Heart left ventricle (tissue), 13 donors: ENCODE measurements around the gene SUMO3.

Experiments used
- POLR2A ChIP-seq, 2 donors: fragments of 450-650 bp; IDR thresholded peaks; one replicate each; pipeline ENCODE4 v1.6.1; 2017; ENCODE audit warnings: antibody characterized with exemption in 2 of 2, mild to moderate bottlenecking in 2 of 2, moderate library complexity in 2 of 2
- TF ChIP-seq, protein P1 (sequence below), 12 donors: fragments of 200-600 bp; sonication (generic) in 4 of 12; IDR thresholded peaks; one replicate each; pipeline versions ENCODE4 v1.5.0 to v1.8.0; 2018 to 2022; ENCODE audit warnings: antibody characterized with exemption in 12 of 12, mild to moderate bottlenecking in 5 of 12
- donor health status: ischemic (EF 13 %, LVEDD 7.1; RV severe dilation, severe dysfunction).
- donor health status: DM: no; HTN: yes; CAD: no.
- donor health status: DM: no; HTN: no; CAD: no.
- donor health status: ischemic (EF 25% LVEDD 6.9; RV normal size, moderate dysfunction).
- donor health status: ischemic (EF 25% LVEDD 5.7; RV mildly dilated, moderate dysfunction).
- donor health status: ischemic (EF 35%, LVEDD 5.7; RV mildly dilated, moderate dysfunction).
- donor health status: nonischemic (EF 11% LVEDD 7.7; RV severe dilation, severe dysfunction).
- donor health status: DM: yes; HTN: yes; CAD: no.
- donor health status: PGD.
- donor health status: ischemic (EF 29% LVEDD 5.4; RV normal size, mild dysfunction).
- donor health status: nonischemic (EF 23%, LVEDD 6.1; RV moderate dilation, normal function).

DNA sequence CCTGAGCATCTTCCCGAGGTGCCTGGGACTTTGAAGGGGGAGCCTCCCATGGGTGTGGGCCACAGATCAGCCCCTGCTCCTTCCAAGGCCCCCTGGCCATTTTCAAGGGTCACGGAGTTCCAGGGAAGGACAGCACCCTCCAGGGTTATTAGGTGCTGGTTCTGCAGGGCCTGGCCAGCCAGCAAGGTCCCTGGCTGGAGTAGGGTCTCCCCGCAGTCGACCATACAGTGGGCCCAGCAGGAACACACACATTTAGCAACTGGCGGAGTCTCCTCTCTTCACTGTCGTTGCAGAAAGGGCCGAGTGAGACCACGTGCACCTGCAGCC is 17.7 kb upstream of the SUMO3 start:
- TF ChIP-seq, protein P1, sequence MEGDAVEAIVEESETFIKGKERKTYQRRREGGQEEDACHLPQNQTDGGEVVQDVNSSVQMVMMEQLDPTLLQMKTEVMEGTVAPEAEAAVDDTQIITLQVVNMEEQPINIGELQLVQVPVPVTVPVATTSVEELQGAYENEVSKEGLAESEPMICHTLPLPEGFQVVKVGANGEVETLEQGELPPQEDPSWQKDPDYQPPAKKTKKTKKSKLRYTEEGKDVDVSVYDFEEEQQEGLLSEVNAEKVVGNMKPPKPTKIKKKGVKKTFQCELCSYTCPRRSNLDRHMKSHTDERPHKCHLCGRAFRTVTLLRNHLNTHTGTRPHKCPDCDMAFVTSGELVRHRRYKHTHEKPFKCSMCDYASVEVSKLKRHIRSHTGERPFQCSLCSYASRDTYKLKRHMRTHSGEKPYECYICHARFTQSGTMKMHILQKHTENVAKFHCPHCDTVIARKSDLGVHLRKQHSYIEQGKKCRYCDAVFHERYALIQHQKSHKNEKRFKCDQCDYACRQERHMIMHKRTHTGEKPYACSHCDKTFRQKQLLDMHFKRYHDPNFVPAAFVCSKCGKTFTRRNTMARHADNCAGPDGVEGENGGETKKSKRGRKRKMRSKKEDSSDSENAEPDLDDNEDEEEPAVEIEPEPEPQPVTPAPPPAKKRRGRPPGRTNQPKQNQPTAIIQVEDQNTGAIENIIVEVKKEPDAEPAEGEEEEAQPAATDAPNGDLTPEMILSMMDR (IDR thresholded peaks at IDR 0.05), result no peak
- no peak for TF ChIP-seq POLR2A (IDR thresholded peaks at IDR 0.05)
